Uterus (tissue), 2 donors: ENCODE data around the gene MAJIN.

ENCODE experiments used
- CTCF ChIP-seq, 4 experiments: fragments of 200-600 bp in 2 of 4; fragments of 450-650 bp in 2 of 4; sonication (generic) in 2 of 4; IDR thresholded peaks; one replicate each; pipeline ENCODE4 v1.5.1; 2016 to 2019; ENCODE audit warnings: antibody characterized with exemption in 4 of 4, mild to moderate bottlenecking in 2 of 4, moderate library complexity in 1 of 4
- POLR2A ChIP-seq, 2 donors: fragments of 450-650 bp; IDR thresholded peaks; one replicate each; pipeline ENCODE4 v1.6.1; 2016; ENCODE audit warnings: antibody characterized with exemption in 2 of 2, mild to moderate bottlenecking in 1 of 2, moderate library complexity in 1 of 2

- TF ChIP-seq CTCF (IDR thresholded peaks at IDR 0.05) (no peak), POLR2A (IDR thresholded peaks at IDR 0.05) (no peak)
These were observed 41.6 kb downstream of the MAJIN start for GRCh38 chr11:64930340-64930739.
